H9 (cell line): Measurements from ENCODE around the gene SDHAF3. TPM values are rescaled to one million over a fixed set of nuclear protein-coding genes. Genes with fewer than 3 reads are reported as not detected.

Experiments
- DNase-seq: peaks from one replicate; pipeline ENCODE4 v3.0.0-alpha.2; 2017
- H2AFZ ChIP-seq: one replicate; pipeline ENCODE4 v1.6.1; 2013; ENCODE audit warnings: mild to moderate bottlenecking, low read length, control low read depth, moderate library complexity
- H2AK5ac ChIP-seq: 2 replicates; pipeline ENCODE4 v1.6.1; 2013; ENCODE audit warnings: low read length, control low read depth, mixed read lengths; ENCODE audit not compliant: insufficient read length
- H2BK120ac ChIP-seq: one replicate; pipeline ENCODE4 v1.6.1; 2013; ENCODE audit warnings: low read depth, mild to moderate bottlenecking, low read length, control low read depth, inconsistent platforms; ENCODE audit not compliant: poor library complexity, severe bottlenecking
- H2BK12ac ChIP-seq: 2 replicates; pipeline ENCODE4 v1.6.1; 2013; ENCODE audit warnings: low read length, control low read depth, mixed read lengths, low read depth; ENCODE audit not compliant: insufficient read length
- H2BK15ac ChIP-seq: 2 replicates; pipeline ENCODE4 v1.6.1; 2013; ENCODE audit warnings: low read depth, low read length, control low read depth
- H2BK20ac ChIP-seq: one replicate; pipeline ENCODE4 v1.6.1; 2013; ENCODE audit warnings: low read depth, mild to moderate bottlenecking, low read length, control low read depth, inconsistent platforms; ENCODE audit not compliant: poor library complexity, severe bottlenecking
- H2BK5ac ChIP-seq: 2 replicates; pipeline ENCODE4 v1.6.1; 2013; ENCODE audit warnings: low read length, control low read depth, mixed read lengths; ENCODE audit not compliant: insufficient read length
- H3K14ac ChIP-seq: 2 replicates; pipeline ENCODE4 v1.6.1; 2013; ENCODE audit warnings: low read length, control low read depth; ENCODE audit not compliant: insufficient read depth
- H3K18ac ChIP-seq: 2 replicates; pipeline ENCODE4 v1.6.1; 2013; ENCODE audit warnings: low read depth, mild to moderate bottlenecking, mixed read lengths, low read length, control low read depth; ENCODE audit not compliant: insufficient read length
- H3K23ac ChIP-seq: 2 replicates; pipeline ENCODE4 v1.6.1; 2013; ENCODE audit warnings: low read length, control low read depth, mixed read lengths, low read depth; ENCODE audit not compliant: insufficient read length
- H3K23me2 ChIP-seq: 2 replicates; pipeline ENCODE4 v1.6.1; 2013; ENCODE audit warnings: low read depth, mild to moderate bottlenecking, mixed read lengths, low read length, control low read depth; ENCODE audit not compliant: insufficient read length, poor library complexity, severe bottlenecking
- H3K27ac ChIP-seq: 2 replicates; pipeline ENCODE4 v1.5.1; 2013; ENCODE audit warnings: low read length, control low read depth, mixed read lengths, low read depth; ENCODE audit not compliant: insufficient read length
- H3K27me3 ChIP-seq: 2 replicates; pipeline ENCODE4 v1.6.1; 2013; ENCODE audit warnings: low read length, control low read depth, inconsistent platforms; ENCODE audit not compliant: insufficient read depth
- H3K4ac ChIP-seq: 2 replicates; pipeline ENCODE4 v1.6.1; 2013; ENCODE audit warnings: low read depth, mild to moderate bottlenecking, control low read depth, inconsistent platforms, low read length, moderate library complexity
- H3K4me1 ChIP-seq: 2 replicates; pipeline ENCODE4 v1.6.1; 2013; ENCODE audit warnings: low read length, control low read depth, inconsistent platforms; ENCODE audit not compliant: insufficient read depth
- H3K4me2 ChIP-seq: 2 replicates; pipeline ENCODE4 v1.6.1; 2013; ENCODE audit warnings: low read length, control low read depth, mixed read lengths; ENCODE audit not compliant: insufficient read length, insufficient read depth
- H3K56ac ChIP-seq: 2 replicates; pipeline ENCODE4 v1.6.1; 2013; ENCODE audit warnings: low read depth, mild to moderate bottlenecking, mixed read lengths, low read length, control low read depth; ENCODE audit not compliant: insufficient read length
- H3K79me1 ChIP-seq: 2 replicates; pipeline ENCODE4 v1.6.1; 2013; ENCODE audit warnings: low read depth, mild to moderate bottlenecking, moderate library complexity, low read length, control low read depth, inconsistent platforms; ENCODE audit not compliant: insufficient read depth, poor library complexity, severe bottlenecking
- H3K79me2 ChIP-seq: 2 replicates; pipeline ENCODE4 v1.6.1; 2013; ENCODE audit warnings: low read length, control low read depth, inconsistent platforms; ENCODE audit not compliant: insufficient read depth
- H3K9ac ChIP-seq: 2 replicates; pipeline ENCODE4 v1.6.1; 2013; ENCODE audit warnings: low read length, control low read depth, mixed read lengths; ENCODE audit not compliant: insufficient read length; ENCODE audit errors: extremely low read depth
- H3K9me3 ChIP-seq: one replicate; pipeline ENCODE4 v1.6.1; 2013; ENCODE audit warnings: low read depth, low read length, inconsistent platforms; ENCODE audit not compliant: control insufficient read depth
- H3T11ph ChIP-seq: one replicate; pipeline ENCODE4 v1.6.1; 2013; ENCODE audit warnings: mild to moderate bottlenecking, low read length, control low read depth, inconsistent platforms
- H4K20me1 ChIP-seq: one replicate; pipeline ENCODE4 v1.6.1; 2013; ENCODE audit not compliant: control insufficient read depth, insufficient read length, insufficient read depth
- H4K5ac ChIP-seq: 2 replicates; pipeline ENCODE4 v1.6.1; 2013; ENCODE audit warnings: low read depth, mild to moderate bottlenecking, mixed read lengths, low read length, control low read depth; ENCODE audit not compliant: insufficient read length
- H4K8ac ChIP-seq: replicated peaks from 2 replicates; pipeline ENCODE4 v1.6.1; 2013; ENCODE audit warnings: low read length, control low read depth, mixed read lengths, low read depth; ENCODE audit not compliant: insufficient read length
- H4K91ac ChIP-seq: 2 replicates; pipeline ENCODE4 v1.6.1; 2013; ENCODE audit warnings: low read depth, mild to moderate bottlenecking, moderate library complexity, mixed read lengths, low read length, control low read depth; ENCODE audit not compliant: insufficient read length
- H3K27ac Mint-ChIP-seq, 3 experiments: 2 replicates in 2 of 3; 3 replicates in 1 of 3; pipeline ENCODE4 v1.8.0; 2020 to 2021; ENCODE audit warnings: mixed read lengths in 3 of 3, mild to moderate bottlenecking in 1 of 3, moderate library complexity in 1 of 3
- H3K27me3 Mint-ChIP-seq: 2 replicates; pipeline ENCODE4 v1.8.0; 2021; ENCODE audit warnings: low read depth, mild to moderate bottlenecking, moderate library complexity, mixed read lengths
- H3K36me3 Mint-ChIP-seq, 3 experiments: 2 replicates in 2 of 3; 3 replicates in 1 of 3; pipeline ENCODE4 v1.8.0; 2020 to 2021; ENCODE audit warnings: low read depth in 3 of 3, mixed read lengths in 3 of 3; ENCODE audit not compliant: insufficient read depth in 1 of 3
- H3K4me1 Mint-ChIP-seq, 2 experiments: 2 replicates each; pipeline ENCODE4 v1.8.0; 2020; ENCODE audit warnings: mixed read lengths in 2 of 2
- H3K4me3 Mint-ChIP-seq, 2 experiments: 2 replicates in 1 of 2; 3 replicates in 1 of 2; pipeline ENCODE4 v1.8.0; 2020 to 2021; ENCODE audit warnings: mild to moderate bottlenecking in 2 of 2, mixed read lengths in 2 of 2, moderate library complexity in 1 of 2
- H3K9me3 Mint-ChIP-seq, 2 experiments: 2 replicates in 1 of 2; 3 replicates in 1 of 2; pipeline ENCODE4 v1.8.0; 2020; ENCODE audit warnings: mild to moderate bottlenecking in 2 of 2, mixed read lengths in 2 of 2, moderate library complexity in 1 of 2
- CTCF ChIP-seq: fragments of 200-600 bp; sonication (generic); conservative IDR thresholded peaks from 3 replicates; pipeline ENCODE4 v1.8.0; 2021; ENCODE audit warnings: antibody characterized with exemption, mild to moderate bottlenecking
- WGBS: extraction: QIAGEN DNeasy Blood & Tissue Kit; methylation state at CpG from one replicate; pipeline ENCODE4 v1.1.7; 2013; ENCODE audit warnings: missing lambda C conversion rate, low lambda C conversion rate, mixed read lengths; ENCODE audit not compliant: insufficient read length; ENCODE audit errors: extremely low coverage; 5-methylcytosine and 5-hydroxymethylcytosine counted together
- total RNA-seq: library from RNA; stranded (reverse); gene quantifications from 2 replicates; pipeline ENCODE4 v1.2.1, GENCODE V29; 2021

SDHAF3 gene
- total RNA-seq, 1 experiment from 2014 or later, result 14.1 TPM

GRCh38 chr7:97204821-97205220 lies 87.3 kb downstream of the SDHAF3 start:
- H3K56ac ChIP-seq, result no peak overlapping the region
- no peak overlapping the region for H2AK5ac ChIP-seq
- H2AFZ ChIP-seq, result no peak overlapping the region
- Mint-ChIP-seq H3K27me3 (no peaks in the 10 kb centered on the region), H3K9me3 (peaks cover 0 to 4% of the 10 kb centered on the region in 2 experiments; a peak in 1 of 5 replicates), H3K27ac (no peak overlapping the region), H3K4me3 (no peak overlapping the region), H3K36me3 (no peaks in the 10 kb centered on the region), H3K4me1 (no peaks in the 10 kb centered on the region)
- no peak overlapping the region for H4K91ac ChIP-seq
- H2BK15ac ChIP-seq, result no peak overlapping the region
- TF ChIP-seq CTCF, result no peak
- no peak overlapping the region for H3K18ac ChIP-seq
- no CpG with 5 or more reads among the region's 3 CpGs for WGBS
- no peak overlapping the region for H3K14ac ChIP-seq
- no peak overlapping the region for H3K27ac ChIP-seq
- no peaks in the 10 kb centered on the region for H3K9me3 ChIP-seq
- no peak overlapping the region for H2BK5ac ChIP-seq
- H3K4ac ChIP-seq, result no peak overlapping the region
- H3T11ph ChIP-seq, result no peak overlapping the region
- DNase-seq, result no peak
- no peaks in the 10 kb centered on the region for H3K4me1 ChIP-seq
- H4K20me1 ChIP-seq, result no peaks in the 10 kb centered on the region
- no peak overlapping the region for H3K9ac ChIP-seq
- no peaks in the 10 kb centered on the region for H3K79me2 ChIP-seq
- H3K23ac ChIP-seq, result no peak overlapping the region
- H3K23me2 ChIP-seq, result no peaks in the 10 kb centered on the region
- no peaks in the 10 kb centered on the region for H3K79me1 ChIP-seq
- H3K4me2 ChIP-seq, result no peak overlapping the region
- no peak overlapping the region for H2BK120ac ChIP-seq
- H2BK12ac ChIP-seq, result no peak overlapping the region
- H4K5ac ChIP-seq, result no peak overlapping the region
- H2BK20ac ChIP-seq, result no peak overlapping the region
- no peaks in the 10 kb centered on the region for H3K27me3 ChIP-seq
- no peak overlapping the region for H4K8ac ChIP-seq
